OCI-LY3 (cell line): Measurements from ENCODE around the gene DUSP16.

Experiments used
- H2AFZ ChIP-seq: fragments of 200-600, 300-600 bp; shearing (Covaris generic); 2 replicates; pipeline ENCODE4 v1.6.0; 2014; ENCODE audit warnings: antibody characterized with exemption, low read depth, low read length
- H3K27ac ChIP-seq: fragments of 200-600, 300-600 bp; sonication (generic); 2 replicates; pipeline ENCODE4 v1.5.1; 2014; ENCODE audit warnings: mild to moderate bottlenecking, low read length, moderate library complexity, mixed read lengths
- H3K27me3 ChIP-seq: fragments of 200-600, 300-600 bp; sonication (generic); 2 replicates; pipeline ENCODE4 v1.6.1; 2014; ENCODE audit warnings: low read depth, low read length, mixed read lengths
- H3K36me3 ChIP-seq: fragments of 200-600, 300-600 bp; sonication (generic); replicated peaks from 2 replicates; pipeline ENCODE3; 2014; ENCODE audit warnings: low read depth, low read length, mixed read lengths
- H3K4me1 ChIP-seq: fragments of 300-600, 200-600 bp; sonication (generic); 2 replicates; pipeline ENCODE4 v1.6.1; 2014; ENCODE audit warnings: low read length, mixed read lengths
- H3K4me2 ChIP-seq: fragments of 200-600, 300-600 bp; sonication (generic); 2 replicates; pipeline ENCODE4 v1.6.1; 2014; ENCODE audit warnings: low read length, mixed read lengths
- H3K4me3 ChIP-seq: fragments of 300-600, 200-600 bp; sonication (generic); 2 replicates; pipeline ENCODE4 v1.5.1; 2014; ENCODE audit warnings: antibody characterized with exemption, mild to moderate bottlenecking, low read length, moderate library complexity
- H3K79me2 ChIP-seq: fragments of 300-600, 200-600 bp; shearing (Covaris generic); 2 replicates; pipeline ENCODE4 v1.6.1; 2014; ENCODE audit warnings: mild to moderate bottlenecking, low read length, mixed read lengths
- H3K9ac ChIP-seq: fragments of 300-600, 200-600 bp; shearing (Covaris generic); 2 replicates; pipeline ENCODE4 v1.6.0; 2014; ENCODE audit warnings: mild to moderate bottlenecking, low read length, moderate library complexity
- H3K9me3 ChIP-seq: fragments of 200-600, 300-600 bp; shearing (Covaris generic); 2 replicates; pipeline ENCODE4 v1.6.1; 2014; ENCODE audit warnings: low read length, mixed read lengths; ENCODE audit not compliant: insufficient read depth
- H4K20me1 ChIP-seq: fragments of 200-600, 300-600 bp; sonication (generic); 2 replicates; pipeline ENCODE4 v1.6.1; 2016; ENCODE audit warnings: low read length, mixed read lengths; ENCODE audit not compliant: insufficient read depth
- CTCF ChIP-seq: fragments of 200-600, 300-600 bp; sonication (generic); IDR thresholded peaks from 2 replicates; pipeline ENCODE4 v1.5.1; 2014; ENCODE audit warnings: antibody characterized with exemption, low read length, low read depth
- EZH2phosphoT487 ChIP-seq: fragments of 200-600 bp; shearing (Covaris generic); IDR thresholded peaks from 2 replicates; pipeline ENCODE4 v1.6.1; 2018; ENCODE audit warnings: antibody characterized with exemption, mixed run types, low read depth

Gene DUSP16

DNA sequence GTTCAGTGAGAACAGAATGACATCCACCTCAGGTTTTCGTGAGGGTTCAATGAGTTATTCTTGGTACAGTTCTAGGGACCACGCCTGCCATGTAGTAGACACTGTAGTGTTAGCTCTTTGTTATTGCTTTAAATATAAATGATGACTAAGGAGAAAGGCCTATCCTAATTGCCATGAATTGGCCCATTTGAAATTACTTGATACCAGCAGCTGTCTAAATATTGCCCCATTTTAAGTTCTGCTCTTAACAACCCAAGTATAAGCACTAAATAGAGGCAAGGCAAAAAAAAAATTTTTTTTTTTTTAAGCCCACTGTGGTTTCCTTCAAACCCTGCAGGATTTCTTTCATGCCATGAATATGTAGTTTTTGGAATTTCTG is 121.2 kb downstream of the DUSP16 start:
- Histone ChIP-seq H3K9me3 (no peaks in the 10 kb centered on the region), H3K36me3 (peaks cover 5% of the 10 kb centered on the region), H3K4me2 (no peak overlapping the region), H2AFZ (no peak overlapping the region), H3K27me3 (no peaks in the 10 kb centered on the region), H3K9ac (no peak overlapping the region), H4K20me1 (no peaks in the 10 kb centered on the region), H3K27ac (no peak overlapping the region), H3K79me2 (no peaks in the 10 kb centered on the region), H3K4me1 (no peaks in the 10 kb centered on the region), H3K4me3 (no peak overlapping the region)
- TF ChIP-seq EZH2phosphoT487 (no peak), CTCF (no peak)

GRCh38 chr12:12440784-12441428 is 121.8 kb downstream of the DUSP16 start:
- peaks cover 5% of the 10 kb centered on the region for H3K36me3 ChIP-seq
- TF ChIP-seq EZH2phosphoT487, result no peak
- TF ChIP-seq CTCF, result no peak
- H3K9ac ChIP-seq, result no peak overlapping the region
- H3K27me3 ChIP-seq, result no peaks in the 10 kb centered on the region
- no peak overlapping the region for H3K27ac ChIP-seq
- no peak overlapping the region for H3K4me2 ChIP-seq
- H4K20me1 ChIP-seq, result no peaks in the 10 kb centered on the region
- H2AFZ ChIP-seq, result no peak overlapping the region
- H3K79me2 ChIP-seq, result no peaks in the 10 kb centered on the region
- H3K9me3 ChIP-seq, result no peaks in the 10 kb centered on the region
- H3K4me1 ChIP-seq, result no peaks in the 10 kb centered on the region
- H3K4me3 ChIP-seq, result no peak overlapping the region

GRCh38 chr12:12439636-12440035 is 123.0 kb downstream of the DUSP16 start:
- Histone ChIP-seq H3K4me3 (no peak overlapping the region), H3K4me1 (no peaks in the 10 kb centered on the region), H3K27ac (no peak overlapping the region), H4K20me1 (no peaks in the 10 kb centered on the region), H3K9me3 (no peaks in the 10 kb centered on the region), H3K79me2 (no peaks in the 10 kb centered on the region), H3K27me3 (no peaks in the 10 kb centered on the region), H3K36me3 (peaks cover 5% of the 10 kb centered on the region), H3K9ac (no peak overlapping the region), H2AFZ (no peak overlapping the region), H3K4me2 (no peak overlapping the region)
- no peak for TF ChIP-seq CTCF
- no peak for TF ChIP-seq EZH2phosphoT487

DNA sequence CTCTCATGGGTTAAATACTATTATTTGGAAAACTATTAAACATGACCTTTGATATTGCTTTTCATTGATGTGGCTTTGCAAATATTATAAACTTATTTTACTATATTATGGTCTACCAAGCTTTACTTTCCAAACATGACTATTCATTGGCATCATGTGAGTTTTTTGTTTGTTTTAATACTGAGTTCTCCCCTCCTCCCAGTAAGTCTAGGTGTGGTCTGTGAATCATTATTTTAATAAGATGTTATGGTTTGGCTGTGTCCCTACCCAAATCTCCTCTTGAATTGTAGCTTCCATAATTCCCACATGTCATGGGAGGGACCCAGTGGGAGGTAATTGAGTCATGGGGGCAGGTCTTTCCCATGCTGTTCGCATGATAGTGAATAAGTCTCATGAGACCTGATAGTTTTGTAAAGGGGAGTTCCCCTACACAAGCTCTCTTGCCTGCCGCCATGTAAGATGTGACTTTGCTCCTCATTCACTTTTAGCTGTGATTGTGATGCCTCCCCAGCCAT is 125.8 kb downstream of the DUSP16 start:
- Histone ChIP-seq H3K27ac (no peak overlapping the region), H3K9ac (no peak overlapping the region)

More for the DNA sequence above, 125.8 kb downstream of the DUSP16 start:
- H3K79me2 ChIP-seq, result no peaks in the 10 kb centered on the region
- no peaks in the 10 kb centered on the region for H3K27me3 ChIP-seq
- peaks cover 5% of the 10 kb centered on the region for H3K36me3 ChIP-seq
- TF ChIP-seq CTCF (no peak), EZH2phosphoT487 (no peak)
- no peak overlapping the region for H2AFZ ChIP-seq
- H3K4me2 ChIP-seq, result no peak overlapping the region
- no peaks in the 10 kb centered on the region for H3K4me1 ChIP-seq
- no peak overlapping the region for H3K4me3 ChIP-seq
- no peaks in the 10 kb centered on the region for H4K20me1 ChIP-seq
- no peaks in the 10 kb centered on the region for H3K9me3 ChIP-seq
